HTR-8/SVneo (cell line): Measurements from ENCODE around the gene ANKRD65.
"Not testable (repeated sequence)": the region's sequence is repeated elsewhere in the genome, so short reads cannot be mapped to it uniquely, and the experiment has no call there.

Experiments
- DNase-seq: peaks from one replicate; pipeline ENCODE4 v3.0.0; 2011; ENCODE audit warnings: low spot score, mixed read lengths; ENCODE audit not compliant: insufficient read length
- FAIRE-seq: peaks from 2 replicates; lab custom pipeline; 2011; peaks lifted over from hg19 to GRCh38; lab: Jason Lieb, UNC

ANKRD65 gene

DNA sequence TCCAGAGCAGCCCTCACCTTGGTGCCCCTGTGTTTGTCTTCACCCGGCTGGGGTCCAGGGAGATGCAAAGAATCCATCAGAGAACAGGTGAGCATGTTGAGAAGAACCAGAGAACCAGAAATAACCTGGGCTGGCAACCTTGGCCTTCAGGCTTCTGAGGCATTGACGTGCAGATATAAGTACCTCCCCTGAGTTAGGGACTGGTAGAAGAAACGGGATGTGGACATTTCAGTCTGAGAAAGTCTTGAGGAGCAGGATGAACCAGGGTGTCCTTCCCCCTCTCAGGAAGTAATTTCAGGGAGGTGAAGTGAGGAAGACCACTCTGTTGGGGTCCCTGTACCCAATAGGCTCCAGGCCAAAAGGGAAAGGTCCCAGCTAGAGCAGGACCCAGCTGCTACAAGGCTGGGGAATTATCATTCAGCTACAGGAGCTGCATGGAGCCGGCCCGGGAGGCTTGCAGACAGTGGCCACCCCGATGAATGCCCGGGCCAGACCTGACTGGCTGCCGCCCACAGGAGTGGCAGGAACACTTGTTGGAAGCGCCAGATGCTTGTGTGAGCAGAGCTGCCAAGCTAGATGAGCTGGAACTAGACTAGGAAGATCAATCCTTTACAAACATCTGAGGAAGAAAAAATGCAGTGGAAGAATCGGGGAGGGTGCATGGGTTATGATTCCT is 44.4 kb downstream of the ANKRD65 start:
- DNase-seq = no peak

DNA sequence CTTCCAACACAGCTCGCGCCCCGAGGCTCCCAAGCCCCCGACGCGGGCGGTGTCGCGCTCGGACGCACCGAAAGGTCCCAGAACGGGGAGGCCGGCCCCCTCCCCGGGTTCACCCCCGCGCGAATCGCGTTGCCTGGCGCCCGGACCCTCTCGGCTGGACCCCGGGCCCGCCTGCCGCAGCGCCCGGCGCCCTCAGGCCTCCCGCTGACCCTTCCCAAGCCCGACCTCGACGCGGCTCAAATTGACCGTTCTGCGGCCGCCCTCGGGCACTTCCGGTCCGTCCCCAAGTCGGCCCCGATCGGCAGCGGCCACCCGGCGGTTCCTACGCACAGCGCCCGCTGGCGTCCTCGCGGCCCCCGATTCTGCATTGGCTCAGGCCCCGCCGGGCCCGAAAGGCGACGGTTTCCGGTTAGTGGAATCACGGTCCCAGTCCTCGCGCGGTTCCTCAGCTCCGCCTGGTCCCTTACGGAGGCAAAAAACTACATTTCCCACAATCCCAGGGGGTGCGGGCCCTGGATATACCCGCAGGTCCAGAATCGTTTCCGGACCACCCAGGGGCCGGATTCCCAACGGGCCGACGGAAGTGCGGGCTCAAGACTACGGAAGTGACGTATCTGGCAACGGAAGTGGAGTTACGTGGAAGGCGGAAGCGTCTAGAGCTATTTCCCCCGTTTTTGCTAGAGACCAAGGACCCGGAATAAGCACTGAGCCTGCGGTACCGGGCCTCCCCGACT is 46.0 kb downstream of the ANKRD65 start, which contains the start of gene AURKAIP1:
AURKAIP1 (minus strand) TSS at position 279 of the 734 bp plus-strand sequence. CDS start 451 bp downstream, outside the sequence.
- peak; percentile 96 for DNase-seq
- FAIRE-seq = peak; percentile 96

More for the DNA sequence above, 44.4 kb downstream of the ANKRD65 start:
- FAIRE-seq = no peak

DNA sequence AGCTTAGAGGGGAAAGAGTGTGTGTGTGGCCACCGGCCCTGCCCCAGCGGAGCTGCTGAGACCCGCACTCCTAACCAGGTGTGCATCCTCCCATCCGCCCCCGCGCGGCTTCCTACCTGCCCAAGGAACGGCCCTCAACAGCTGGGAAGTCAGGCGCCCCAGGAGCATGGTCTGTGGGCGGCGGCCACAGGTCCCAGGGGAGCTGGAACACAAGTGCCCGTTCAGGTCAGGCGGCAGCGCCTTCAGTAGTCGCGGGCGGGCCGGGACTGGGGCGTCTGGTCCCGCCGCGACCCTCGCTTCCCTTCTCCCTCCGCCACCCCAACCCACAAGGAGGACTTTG is 46.5 kb downstream of the ANKRD65 start:
- no peak for FAIRE-seq
- DNase-seq = no peak

DNA sequence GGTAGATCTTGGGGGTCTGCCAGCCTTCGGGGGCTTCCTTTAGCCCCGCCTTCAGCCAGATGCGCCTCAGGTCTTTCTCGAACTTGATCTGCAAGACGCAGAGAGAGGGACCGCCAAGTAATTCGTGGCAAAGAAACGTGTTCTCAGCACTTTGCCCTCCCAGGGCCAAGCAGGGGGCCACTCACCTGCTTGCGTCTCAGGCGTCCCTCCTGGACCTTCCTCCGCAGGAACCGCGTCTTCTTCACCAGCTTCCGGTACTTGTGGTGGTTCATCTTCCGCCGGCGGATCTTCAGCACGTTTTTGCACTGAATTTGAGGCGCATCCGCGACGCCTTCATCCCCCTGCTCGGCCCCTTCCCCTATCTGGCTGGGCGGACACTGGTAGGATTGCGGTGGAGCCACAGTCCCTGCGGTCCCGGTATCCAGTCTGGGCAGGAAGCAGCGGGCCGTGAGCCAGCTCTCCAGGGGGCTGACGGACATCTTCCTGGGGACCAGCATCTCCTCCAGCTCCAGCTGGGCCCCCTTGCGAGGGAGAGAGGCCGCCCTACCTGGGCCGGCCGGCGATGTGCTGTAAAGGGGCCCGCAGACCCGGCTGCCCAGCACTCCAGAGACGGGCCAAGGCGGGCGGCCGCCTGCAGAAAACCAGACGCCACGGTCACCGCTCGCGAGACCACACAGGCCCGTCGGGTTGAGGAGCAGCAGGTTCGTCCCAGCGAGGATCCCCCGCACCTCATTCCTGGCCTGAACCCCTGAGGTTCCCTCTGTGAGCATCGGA is 47.1 kb downstream of the ANKRD65 start:
- FAIRE-seq (no peak), DNase-seq (no peak)

DNA sequence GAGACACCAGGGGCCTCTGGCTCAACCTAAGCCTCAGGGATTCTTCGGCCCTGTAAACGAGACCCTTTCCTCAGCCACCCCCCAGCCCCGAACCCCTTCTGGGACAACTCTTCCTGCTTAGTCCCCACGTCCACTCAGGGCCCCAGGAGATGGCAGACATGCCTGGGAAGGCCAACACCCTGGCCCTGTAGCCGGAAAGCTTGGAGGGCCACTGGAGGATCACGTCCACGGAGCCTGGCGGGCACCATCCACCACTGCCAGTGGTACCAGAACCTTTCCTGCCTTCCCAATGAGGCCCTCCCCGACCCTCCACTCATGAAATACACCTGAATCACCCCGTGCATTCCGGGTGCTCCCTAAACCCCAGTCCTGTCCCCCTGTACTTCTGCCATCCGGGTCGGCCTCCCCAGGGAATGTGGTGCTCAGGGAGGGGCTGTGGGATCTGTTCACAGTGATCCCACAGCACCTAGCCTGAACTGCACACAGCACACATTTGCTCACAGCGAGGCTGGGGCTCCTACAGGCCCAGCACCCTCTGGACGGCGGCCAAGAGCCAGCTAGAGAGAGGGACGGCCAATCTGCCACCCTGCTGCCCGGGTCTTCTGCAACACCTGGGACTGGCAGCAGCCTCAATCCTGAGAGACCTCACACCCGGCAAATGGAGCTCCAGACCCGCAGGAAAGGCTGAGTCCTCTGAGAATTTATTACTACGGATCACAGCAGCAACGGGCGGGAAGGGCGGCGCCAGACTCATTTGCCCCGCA is 47.8 kb downstream of the ANKRD65 start:
- no peak for DNase-seq
- no peak for FAIRE-seq

DNA sequence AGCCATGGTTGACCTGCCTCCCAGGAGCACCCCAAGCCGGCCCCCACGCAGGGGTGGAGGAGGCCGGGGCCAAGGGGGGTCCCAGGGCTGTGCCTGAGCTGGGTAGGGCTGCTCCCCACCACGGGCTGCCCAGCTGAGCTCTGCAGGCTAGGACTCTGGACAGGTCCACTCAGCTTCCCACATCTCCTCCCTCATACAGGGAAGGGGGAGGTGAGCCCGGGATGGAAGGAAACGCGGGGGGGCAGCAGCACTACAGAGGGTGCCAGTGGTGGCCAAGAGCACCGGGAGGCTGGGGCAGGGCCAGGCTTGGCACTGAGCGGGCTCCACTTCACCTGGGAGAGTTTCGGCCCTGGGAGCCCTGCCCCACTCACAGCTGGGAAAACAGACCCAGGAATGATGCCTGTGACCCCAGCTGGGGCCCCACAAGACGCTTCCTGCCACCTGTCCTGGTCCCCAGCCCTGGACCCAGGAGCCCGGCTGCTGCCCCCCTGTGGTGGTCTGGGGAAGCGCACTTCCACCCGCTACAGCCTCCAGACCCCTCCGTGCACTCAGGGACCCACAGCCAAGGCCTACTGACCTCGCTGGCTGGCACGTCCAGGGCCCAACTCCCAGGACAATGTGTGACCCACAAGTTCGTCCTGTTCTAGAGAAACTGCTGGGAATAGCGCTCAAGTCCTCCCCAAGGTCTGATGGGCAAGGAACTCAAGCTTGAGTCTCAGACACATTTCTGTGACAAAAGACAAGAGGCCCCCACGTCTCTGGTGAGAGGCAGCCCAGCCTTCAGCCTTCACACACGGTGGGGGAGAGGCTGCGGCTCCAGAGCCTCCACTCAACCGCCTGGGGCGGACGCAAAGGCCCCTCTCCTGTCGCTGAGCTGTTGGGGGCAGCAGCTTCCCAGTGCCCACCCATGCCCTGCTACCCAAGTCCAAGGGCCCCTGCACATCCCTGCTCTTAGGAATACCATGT is 49.0 kb downstream of the ANKRD65 start:
- FAIRE-seq = no peak
- DNase-seq = peak; percentile 78

DNA sequence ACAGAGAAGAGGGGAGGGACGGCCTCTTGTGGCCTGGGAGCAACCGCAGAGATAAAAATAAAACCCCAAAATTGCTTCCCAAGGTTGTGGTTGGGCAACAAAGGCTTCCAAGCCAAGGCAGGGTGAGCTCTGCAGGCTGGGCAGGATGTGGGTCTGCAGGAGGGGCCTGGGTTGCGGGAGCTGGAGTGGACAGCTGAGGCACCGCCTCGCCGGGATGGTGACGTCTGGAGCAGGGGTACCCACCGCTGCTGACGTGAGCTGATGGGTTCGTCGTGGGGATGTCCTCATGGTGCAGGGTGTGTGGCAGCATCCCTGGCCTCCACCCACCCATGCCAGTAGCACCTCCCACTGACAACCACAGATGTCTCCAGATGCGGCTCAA is 49.7 kb downstream of the ANKRD65 start:
- FAIRE-seq (no peak), DNase-seq (no peak)

DNA sequence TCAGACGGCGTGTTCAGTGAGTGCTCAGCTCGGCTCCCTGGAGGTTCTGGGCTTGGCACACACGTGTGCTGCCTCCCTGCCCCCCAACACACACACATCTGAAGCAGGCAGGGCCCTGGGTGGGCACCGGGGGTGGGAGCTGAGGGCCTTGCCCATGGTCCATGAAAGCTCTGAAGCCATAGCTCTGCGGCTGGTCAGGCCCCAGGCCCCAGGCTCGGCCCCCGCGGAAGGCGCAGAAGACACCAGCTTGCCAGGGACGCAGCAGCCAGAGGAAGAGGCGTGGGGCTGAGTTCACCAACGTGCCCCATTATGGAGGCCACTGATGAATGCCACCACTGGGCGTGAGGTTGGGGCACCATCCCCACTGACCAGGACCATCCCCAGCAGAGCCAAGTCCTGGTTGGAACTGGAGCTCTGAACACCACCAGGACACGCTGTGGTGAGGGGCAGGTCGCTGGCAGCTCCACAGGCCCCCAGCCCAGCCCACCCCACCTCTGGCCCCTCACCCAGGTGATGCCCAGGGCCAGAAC is 50.2 kb downstream of the ANKRD65 start:
- DNase-seq = no peak
- FAIRE-seq = no peak

DNA sequence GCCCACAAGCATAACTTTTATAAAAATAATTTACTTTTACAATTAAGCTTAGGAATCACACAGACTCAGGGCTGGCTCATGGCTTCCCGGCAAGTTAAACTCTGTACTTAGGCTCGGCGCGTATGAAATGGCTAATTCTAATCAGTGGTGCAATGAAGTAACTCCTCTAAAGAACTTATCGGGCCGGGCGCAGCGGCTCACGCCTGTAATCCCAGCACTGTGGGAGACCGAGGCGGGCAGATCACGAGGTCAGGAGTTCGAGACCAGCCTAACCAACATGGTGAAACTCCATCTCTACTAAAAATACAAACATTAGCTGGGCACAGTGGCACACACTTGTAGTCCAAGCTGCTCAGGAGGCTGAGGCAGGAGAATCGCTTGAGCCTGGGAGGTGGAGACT is 51.0 kb downstream of the ANKRD65 start:
- not testable (repeated sequence) for DNase-seq, FAIRE-seq
